HCT116 (cell line): ENCODE measurements around the gene NEK8. TPM values are rescaled to one million over a fixed set of nuclear protein-coding genes. Genes with fewer than 3 reads are reported as not detected.

Experiments
- ATAC-seq: fragments of 200-7000 bp; cut with Tn5 transposase; 2 replicates; pipeline ENCODE4 v1.9.1; 2020; ENCODE audit warnings: mild to moderate bottlenecking, moderate library complexity
- BruUV-seq: library from RNA; stranded (reverse); fragments of 400-500 nt; replicated peaks from 2 replicates; lab custom pipeline; 2021; lab: Mats Ljungman, UMichigan
- CTCF ChIA-PET: fragments of 300-600 bp; sonication (Branson Sonifier 250); formaldehyde crosslinking; loops from one replicate; lab custom pipeline; 2021; ENCODE audit warnings: antibody characterized with exemption; lab: Charles Lee
- POLR2A ChIA-PET: fragments of 300-600, 350-600 bp; sonication (Branson Sonifier 250); formaldehyde crosslinking; loops from one replicate; lab custom pipeline; 2021; ENCODE audit warnings: antibody characterized with exemption; lab: Charles Lee
- RAD21 ChIA-PET, 2 experiments: fragments of 300-600 bp; sonication (Branson Sonifier 250); formaldehyde crosslinking; loops; one replicate each; lab custom pipeline; 2023; ENCODE audit warnings: low total read pairs in 2 of 2; ENCODE audit not compliant: uncharacterized antibody in 2 of 2, unreplicated experiment in 2 of 2, low non-redundant PET in 1 of 2; lab: Charles Lee
- DNase-seq: peaks from one replicate; pipeline ENCODE4 v3.0.0-alpha.2; 2010; ENCODE audit warnings: low read depth, low spot score
- H2AFZ ChIP-seq: fragments of 200-600 bp; shearing (Covaris generic), sonication (generic); 2 replicates; pipeline ENCODE4 v1.6.1; 2017; ENCODE audit warnings: low read depth, mixed run types, mixed read lengths, antibody characterized with exemption, low read length; ENCODE audit not compliant: poor library complexity, severe bottlenecking
- H3K27ac ChIP-seq: 2 replicates; pipeline ENCODE4 v1.5.1; 2012; ENCODE audit warnings: low read depth, low read length
- H3K27me3 ChIP-seq: fragments of 200-600 bp; sonication (generic); 2 replicates; pipeline ENCODE4 v1.6.1; 2016; ENCODE audit warnings: mixed run types, low read length, mixed read lengths; ENCODE audit not compliant: insufficient read depth
- H3K36me3 ChIP-seq, 2 experiments: fragments of 200-500 bp in 1 of 2; fragments of 200-600 bp in 1 of 2; sonication (Bioruptor generic) in 1 of 2; sonication (generic) in 1 of 2; 2 replicates each; pipeline versions ENCODE4 v1.5.1 to v1.6.1; 2014 to 2016; ENCODE audit warnings: low read length in 2 of 2, inconsistent platforms in 1 of 2, mixed read lengths in 1 of 2, mixed run types in 1 of 2; ENCODE audit not compliant: insufficient read depth in 2 of 2, control insufficient read depth in 1 of 2
- H3K4me1 ChIP-seq, 2 experiments: fragments of 200-600 bp in 1 of 2; sonication (generic) in 1 of 2; 2 replicates each; pipeline versions ENCODE4 v1.5.1 to v1.6.1; 2012 to 2017; ENCODE audit warnings: low read length in 2 of 2, inconsistent platforms in 1 of 2, mild to moderate bottlenecking in 1 of 2, mixed read lengths in 1 of 2, mixed run types in 1 of 2, moderate library complexity in 1 of 2; ENCODE audit not compliant: insufficient read depth in 2 of 2, control insufficient read depth in 1 of 2
- H3K4me2 ChIP-seq: fragments of 200-600 bp; sonication (generic); 2 replicates; pipeline ENCODE4 v1.6.1; 2017; ENCODE audit warnings: mixed run types, low read length, mixed read lengths
- H3K4me3 ChIP-seq, 2 experiments: fragments of 200-600 bp in 1 of 2; sonication (generic) in 1 of 2; replicated peaks in 1 of 2; 2 replicates each; pipeline ENCODE4 v1.5.1; 2011 to 2016; ENCODE audit warnings: low read length in 2 of 2, control low read depth in 1 of 2, low read depth in 1 of 2, mild to moderate bottlenecking in 1 of 2, mixed read lengths in 1 of 2, mixed run types in 1 of 2
- H3K79me2 ChIP-seq: fragments of 200-600 bp; sonication (generic); 2 replicates; pipeline ENCODE4 v1.6.1; 2017; ENCODE audit warnings: mild to moderate bottlenecking, mixed run types, low read length, moderate library complexity, mixed read lengths; ENCODE audit not compliant: insufficient read depth
- H3K9ac ChIP-seq: fragments of 200-600 bp; sonication (generic); 2 replicates; pipeline ENCODE4 v1.6.1; 2016; ENCODE audit warnings: low read length, mixed read lengths
- H3K9me2 ChIP-seq: fragments of 200-600 bp; sonication (generic), shearing (Covaris generic); 2 replicates; pipeline ENCODE4 v1.6.1; 2017; ENCODE audit warnings: mixed run types, mild to moderate bottlenecking, moderate library complexity; ENCODE audit not compliant: insufficient read depth
- H3K9me3 ChIP-seq, 2 experiments: fragments of 200-500 bp in 1 of 2; fragments of 200-600 bp in 1 of 2; sonication (Bioruptor generic) in 1 of 2; sonication (generic) in 1 of 2; 2 replicates each; pipeline ENCODE4 v1.6.1; 2014 to 2017; ENCODE audit warnings: low read length in 2 of 2, mixed read lengths in 2 of 2, inconsistent platforms in 1 of 2, low read depth in 1 of 2, mild to moderate bottlenecking in 1 of 2, mixed run types in 1 of 2, moderate library complexity in 1 of 2; ENCODE audit not compliant: control insufficient read depth in 1 of 2, insufficient read depth in 1 of 2
- H4K20me1 ChIP-seq: fragments of 200-600 bp; sonication (generic), shearing (Covaris generic); 2 replicates; pipeline ENCODE4 v1.6.1; 2017; ENCODE audit warnings: mixed run types, mild to moderate bottlenecking, moderate library complexity; ENCODE audit not compliant: insufficient read depth
- CEBPB ChIP-seq: IDR thresholded peaks from 2 replicates; pipeline ENCODE4 v1.6.1; 2012; ENCODE audit warnings: low read depth
- EGR1 ChIP-seq: IDR thresholded peaks from 2 replicates; pipeline ENCODE4 v1.6.1; 2012; ENCODE audit warnings: low read depth
- FOSL1 ChIP-seq: IDR thresholded peaks from 2 replicates; pipeline ENCODE4 v1.6.1; 2012; ENCODE audit warnings: low read depth
- SIN3A ChIP-seq: IDR thresholded peaks from 2 replicates; pipeline ENCODE4 v1.6.1; 2012; ENCODE audit warnings: low read depth
- TCF7L2 ChIP-seq: IDR thresholded peaks from 2 replicates; pipeline ENCODE4 v1.7.0; 2011; ENCODE audit warnings: borderline replicate concordance, inconsistent platforms; ENCODE audit not compliant: insufficient read depth, insufficient read length; ENCODE audit errors: extremely low read depth
- YY1 ChIP-seq: IDR thresholded peaks from 2 replicates; pipeline ENCODE4 v1.6.1; 2011; ENCODE audit warnings: low read length, low read depth, moderate library complexity, mild to moderate bottlenecking; ENCODE audit not compliant: insufficient replicate concordance; ENCODE audit errors: extremely low read depth
- ZNF274 ChIP-seq: fragments of 200-500 bp; sonication (Bioruptor generic); IDR thresholded peaks from 2 replicates; pipeline ENCODE4 v1.6.1; 2014; ENCODE audit warnings: mild to moderate bottlenecking, low read depth, low read length, inconsistent platforms
- intact Hi-C: fragments of 100-400 bp; cut with micrococcal nuclease; formaldehyde crosslinking; loops from 2 replicates; pipeline ENCODE4 v1.10.0; 2022
- total RNA-seq: library from RNA; stranded (reverse); gene quantifications from one replicate; pipeline ENCODE4 v1.2.1, GENCODE V29; 2021; ENCODE audit not compliant: unreplicated experiment
- TF ChIP-seq, protein P1 (sequence below): IDR thresholded peaks from 2 replicates; pipeline ENCODE4 v1.6.1; 2012
- TF ChIP-seq, protein P2 (sequence below): IDR thresholded peaks from 2 replicates; pipeline ENCODE4 v1.6.1; 2012; ENCODE audit warnings: low read depth
- TF ChIP-seq, protein P3 (sequence below): IDR thresholded peaks from 2 replicates; pipeline ENCODE4 v1.6.1; 2012

NEK8 gene
- total RNA-seq, 1 experiment from 2014 or later = 7.0 TPM

DNA sequence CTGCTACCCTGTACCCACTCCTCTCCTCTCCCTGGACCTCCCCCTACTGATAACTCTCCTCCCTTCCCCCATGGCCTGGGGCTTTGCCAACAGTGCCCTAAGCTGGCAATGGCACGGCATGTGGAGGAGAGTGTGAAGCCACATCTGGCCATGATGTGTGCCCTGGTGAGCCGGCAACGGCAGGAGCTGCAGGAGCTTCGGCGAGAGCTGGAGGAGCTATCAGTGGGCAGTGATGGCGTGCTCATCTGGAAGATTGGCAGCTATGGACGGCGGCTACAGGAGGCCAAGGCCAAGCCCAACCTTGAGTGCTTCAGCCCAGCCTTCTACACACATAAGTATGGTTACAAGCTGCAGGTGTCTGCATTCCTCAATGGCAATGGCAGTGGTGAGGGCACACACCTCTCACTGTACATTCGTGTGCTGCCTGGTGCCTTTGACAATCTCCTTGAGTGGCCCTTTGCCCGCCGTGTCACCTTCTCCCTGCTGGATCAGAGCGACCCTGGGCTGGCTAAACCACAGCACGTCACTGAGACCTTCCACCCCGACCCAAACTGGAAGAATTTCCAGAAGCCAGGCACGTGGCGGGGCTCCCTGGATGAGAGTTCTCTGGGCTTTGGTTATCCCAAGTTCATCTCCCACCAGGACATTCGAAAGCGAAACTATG, 20.4 kb downstream of the NEK8 start:
- Histone ChIP-seq H3K4me2 (no peak overlapping the region), H3K9ac (no peak overlapping the region), H3K27ac (peak overlapping the region; percentile 98), H3K4me1 (peaks cover 22 to 46% of the 10 kb centered on the region in 2 experiments), H3K9me2 (no peaks in the 10 kb centered on the region), H3K27me3 (no peaks in the 10 kb centered on the region), H3K9me3 (no peaks in the 10 kb centered on the region), H3K79me2 (peaks cover 62% of the 10 kb centered on the region), H4K20me1 (peaks cover 32% of the 10 kb centered on the region; the same call in 1 of the 2 replicates), H3K36me3 (peaks cover 32 to 58% of the 10 kb centered on the region in 2 experiments), H2AFZ (no peak overlapping the region), H3K4me3 (no peak overlapping the region)
- ChIA-PET RAD21 (interaction anchor here in 1 of 2 experiments (1.9 kb wide), 1 partner anchor 22 kb away, joined by 28 read pairs; the partner anchor contains the start of genes NEK8 and TLCD1), POLR2A (interaction anchor here (1.2 to 11.6 kb wide), 3 partner anchors 20 to 29 kb away, joined by 3 to 149 read pairs (median 5); partner anchors contain the start of genes NEK8, RPL23A and TLCD1), CTCF (interaction anchor here (3.8 to 13.6 kb wide), 2 partner anchors 13 to 22 kb away, joined by 41 to 207 read pairs; partner anchors contain the start of genes NEK8 and TLCD1)
- no TSS peak for BruUV-seq
- intact Hi-C loops = no loop called here
- ATAC-seq (no peak), DNase-seq (no peak)
- TF ChIP-seq TCF7L2 (no peak), SIN3A (no peak), EGR1 (no peak), ZNF274 (no peak), YY1 (no peak), CEBPB (no peak), FOSL1 (no peak)
- TF ChIP-seq, protein P1, sequence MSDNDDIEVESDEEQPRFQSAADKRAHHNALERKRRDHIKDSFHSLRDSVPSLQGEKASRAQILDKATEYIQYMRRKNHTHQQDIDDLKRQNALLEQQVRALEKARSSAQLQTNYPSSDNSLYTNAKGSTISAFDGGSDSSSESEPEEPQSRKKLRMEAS = no peak
- TF ChIP-seq, protein P2, sequence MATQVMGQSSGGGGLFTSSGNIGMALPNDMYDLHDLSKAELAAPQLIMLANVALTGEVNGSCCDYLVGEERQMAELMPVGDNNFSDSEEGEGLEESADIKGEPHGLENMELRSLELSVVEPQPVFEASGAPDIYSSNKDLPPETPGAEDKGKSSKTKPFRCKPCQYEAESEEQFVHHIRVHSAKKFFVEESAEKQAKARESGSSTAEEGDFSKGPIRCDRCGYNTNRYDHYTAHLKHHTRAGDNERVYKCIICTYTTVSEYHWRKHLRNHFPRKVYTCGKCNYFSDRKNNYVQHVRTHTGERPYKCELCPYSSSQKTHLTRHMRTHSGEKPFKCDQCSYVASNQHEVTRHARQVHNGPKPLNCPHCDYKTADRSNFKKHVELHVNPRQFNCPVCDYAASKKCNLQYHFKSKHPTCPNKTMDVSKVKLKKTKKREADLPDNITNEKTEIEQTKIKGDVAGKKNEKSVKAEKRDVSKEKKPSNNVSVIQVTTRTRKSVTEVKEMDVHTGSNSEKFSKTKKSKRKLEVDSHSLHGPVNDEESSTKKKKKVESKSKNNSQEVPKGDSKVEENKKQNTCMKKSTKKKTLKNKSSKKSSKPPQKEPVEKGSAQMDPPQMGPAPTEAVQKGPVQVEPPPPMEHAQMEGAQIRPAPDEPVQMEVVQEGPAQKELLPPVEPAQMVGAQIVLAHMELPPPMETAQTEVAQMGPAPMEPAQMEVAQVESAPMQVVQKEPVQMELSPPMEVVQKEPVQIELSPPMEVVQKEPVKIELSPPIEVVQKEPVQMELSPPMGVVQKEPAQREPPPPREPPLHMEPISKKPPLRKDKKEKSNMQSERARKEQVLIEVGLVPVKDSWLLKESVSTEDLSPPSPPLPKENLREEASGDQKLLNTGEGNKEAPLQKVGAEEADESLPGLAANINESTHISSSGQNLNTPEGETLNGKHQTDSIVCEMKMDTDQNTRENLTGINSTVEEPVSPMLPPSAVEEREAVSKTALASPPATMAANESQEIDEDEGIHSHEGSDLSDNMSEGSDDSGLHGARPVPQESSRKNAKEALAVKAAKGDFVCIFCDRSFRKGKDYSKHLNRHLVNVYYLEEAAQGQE = no peak
- TF ChIP-seq, protein P3, sequence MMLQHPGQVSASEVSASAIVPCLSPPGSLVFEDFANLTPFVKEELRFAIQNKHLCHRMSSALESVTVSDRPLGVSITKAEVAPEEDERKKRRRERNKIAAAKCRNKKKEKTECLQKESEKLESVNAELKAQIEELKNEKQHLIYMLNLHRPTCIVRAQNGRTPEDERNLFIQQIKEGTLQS = no peak
